NCI-H748 (cell line): ENCODE data around the gene KRT17.
"Not testable (repeated sequence)": the region's sequence is repeated elsewhere in the genome, so short reads cannot be mapped to it uniquely, and the experiment has no call there.

ENCODE experiments used
- DNase-seq: peaks from one replicate; lab custom pipeline; 2025; ENCODE audit not compliant: unreplicated experiment; lab: John Stamatoyannopoulos, UW

The KRT17 gene

DNA sequence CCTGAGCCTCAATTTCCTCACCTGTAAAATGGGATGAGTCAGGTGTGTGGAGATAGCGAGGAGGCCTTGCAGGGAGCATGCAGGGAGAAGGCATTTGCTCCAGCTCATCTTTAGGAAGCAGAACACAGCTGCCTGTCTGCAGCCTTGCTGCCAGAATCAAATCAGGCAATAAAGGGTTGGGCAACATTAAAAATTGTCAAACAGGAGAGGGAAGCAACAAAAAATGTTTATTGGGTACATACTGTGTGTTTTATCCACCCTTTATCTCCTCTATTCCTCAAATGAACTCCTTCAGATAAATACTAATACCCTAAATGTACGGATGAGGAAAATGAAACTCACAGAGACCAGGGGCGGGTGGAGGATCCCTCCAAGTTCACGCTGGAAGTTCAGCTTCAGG lies 24.1 kb downstream of the KRT17 start:
- no peak for DNase-seq

DNA sequence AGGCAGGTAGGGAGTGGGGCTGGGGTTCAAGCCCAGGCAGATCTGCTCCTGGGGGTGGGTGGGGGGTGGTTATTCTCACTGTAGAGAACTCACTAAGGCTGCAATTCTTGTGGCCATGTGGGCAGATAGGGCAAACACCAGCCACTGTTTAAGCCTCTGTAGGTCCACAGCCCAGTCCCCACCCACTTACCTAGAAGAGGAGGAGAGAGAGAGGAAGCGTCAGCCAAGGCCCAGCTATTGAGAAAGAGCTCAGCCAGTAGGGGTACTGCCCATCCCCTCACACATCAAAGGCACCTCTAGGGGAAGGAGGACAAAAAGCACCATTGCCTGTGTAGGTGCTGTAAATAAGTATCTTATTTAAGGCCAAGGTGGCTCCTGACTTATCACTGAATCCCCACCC lies 24.7 kb downstream of the KRT17 start:
- DNase-seq: no peak

DNA sequence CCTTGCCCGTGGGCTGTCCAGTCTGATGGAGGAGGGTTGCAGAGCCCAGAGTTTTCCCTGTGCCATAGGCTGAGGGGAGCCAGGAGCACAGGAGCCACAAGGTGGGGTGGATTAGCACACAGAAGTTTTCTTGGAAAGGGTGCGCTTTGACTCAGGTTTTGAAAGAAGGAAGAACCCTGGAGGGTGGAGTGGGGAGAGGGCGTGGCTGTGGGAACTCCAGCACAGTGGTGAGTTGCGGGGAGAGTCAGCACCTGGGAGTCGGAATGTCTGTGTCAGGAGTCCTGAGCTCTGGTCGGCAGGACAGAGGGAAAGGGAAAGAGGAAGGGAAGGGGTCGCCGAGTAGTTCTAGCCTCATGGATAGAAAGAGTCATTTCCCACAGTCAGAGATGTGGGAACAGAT lies 28.8 kb downstream of the KRT17 start:
- no peak for DNase-seq

- DNase-seq: no peak
These were observed 29.9 kb downstream of the KRT17 start for GRCh38 chr17:41594363-41594915.

DNA sequence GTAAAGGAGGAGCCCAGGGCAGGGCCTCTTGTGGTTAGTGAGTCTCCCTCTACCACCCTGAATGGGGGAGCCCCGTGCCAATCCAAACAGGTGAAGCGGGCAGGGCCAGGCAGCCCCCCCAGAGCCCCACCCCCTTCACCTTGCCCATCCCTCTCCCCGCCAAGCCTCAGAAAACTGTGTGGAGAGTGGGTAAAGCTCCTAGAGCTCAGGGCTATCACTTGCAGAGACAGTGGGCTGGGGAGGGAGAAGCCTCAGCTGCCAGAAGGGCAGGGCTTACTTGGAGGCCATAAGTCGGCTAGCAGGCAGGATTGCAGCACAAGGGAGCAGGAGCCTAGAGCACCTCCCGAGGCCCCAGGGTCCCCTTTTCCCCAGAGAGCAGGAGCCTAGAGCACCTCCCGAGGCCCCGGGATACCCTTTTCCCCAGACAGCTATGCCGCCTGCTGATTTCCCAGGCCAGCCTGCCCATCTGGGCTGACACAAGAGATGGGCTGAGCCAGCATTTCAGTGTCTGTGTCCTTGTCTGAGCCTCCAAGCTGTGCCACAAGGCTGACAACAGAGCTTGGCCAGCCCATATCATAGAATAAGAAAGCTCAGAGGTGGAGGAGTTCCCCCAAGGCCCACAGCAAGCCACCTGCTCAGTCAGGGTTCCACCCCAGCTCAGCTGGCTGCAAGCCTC lies 30.9 kb downstream of the KRT17 start:
- DNase-seq: no peak

GRCh38 chr17:41592601-41593305 lies 31.6 kb downstream of the KRT17 start:
- no peak for DNase-seq

DNA sequence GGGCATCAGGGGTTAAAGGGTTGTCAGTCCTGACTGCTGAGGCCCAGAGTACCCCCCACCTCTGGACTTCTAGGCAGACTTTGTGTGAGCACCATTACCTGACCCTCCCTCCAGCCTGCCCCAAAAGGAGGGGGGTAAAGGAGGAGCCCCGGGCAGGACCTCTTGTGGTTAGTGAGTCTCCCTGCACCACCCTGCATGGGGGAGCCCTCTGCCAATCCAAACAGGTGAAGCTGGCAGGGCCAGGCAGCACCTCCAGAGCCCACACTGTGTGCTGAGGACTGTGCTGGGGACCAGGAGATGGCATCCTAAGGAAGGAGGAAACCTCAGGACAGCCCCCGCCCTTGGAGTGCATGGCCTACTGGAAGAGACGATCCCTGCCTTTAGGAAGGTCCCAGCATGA lies 35.1 kb downstream of the KRT17 start:
- no peak for DNase-seq

- DNase-seq: no peak
These were observed 36.1 kb downstream of the KRT17 start for GRCh38 chr17:41588126-41588810.

DNA sequence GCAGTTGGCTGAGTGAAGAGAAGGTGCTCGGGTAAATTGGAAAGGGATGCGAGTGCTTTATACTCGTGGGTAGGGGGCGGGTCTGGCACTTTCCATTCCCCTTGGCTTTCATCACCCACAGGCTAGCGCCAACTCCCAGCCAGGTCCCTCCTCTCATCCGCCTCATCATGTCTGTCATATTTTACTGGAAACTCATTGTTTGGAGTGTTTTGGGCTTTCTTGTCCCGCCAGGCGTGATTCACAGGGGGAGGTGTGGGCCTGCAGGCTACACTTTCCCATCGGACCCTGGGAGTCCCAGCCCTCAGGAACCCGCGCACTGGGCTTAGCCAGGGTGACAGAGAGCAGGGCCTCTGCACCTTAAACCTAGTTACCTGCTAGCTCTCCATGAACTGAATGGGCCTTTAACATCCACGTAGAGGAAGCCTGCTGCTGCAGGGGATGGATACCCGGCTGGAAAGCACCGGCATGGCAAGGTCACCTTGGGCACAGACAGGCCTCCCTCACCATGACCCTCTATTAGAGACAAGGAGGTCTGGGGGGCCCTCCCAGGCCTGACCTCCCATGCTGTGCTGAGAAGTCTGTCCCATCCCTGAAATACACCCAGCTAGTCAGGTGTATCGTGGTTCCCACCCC lies 37.4 kb downstream of the KRT17 start, which contains the start of gene KRT14:
KRT14 (minus strand) TSS at position 33 of the 633 bp plus-strand sequence. CDS start 61 bp downstream, outside the sequence.
- no peak for DNase-seq

- DNase-seq: no peak
These were observed 38.9 kb downstream of the KRT17 start for GRCh38 chr17:41585301-41586056.

DNA sequence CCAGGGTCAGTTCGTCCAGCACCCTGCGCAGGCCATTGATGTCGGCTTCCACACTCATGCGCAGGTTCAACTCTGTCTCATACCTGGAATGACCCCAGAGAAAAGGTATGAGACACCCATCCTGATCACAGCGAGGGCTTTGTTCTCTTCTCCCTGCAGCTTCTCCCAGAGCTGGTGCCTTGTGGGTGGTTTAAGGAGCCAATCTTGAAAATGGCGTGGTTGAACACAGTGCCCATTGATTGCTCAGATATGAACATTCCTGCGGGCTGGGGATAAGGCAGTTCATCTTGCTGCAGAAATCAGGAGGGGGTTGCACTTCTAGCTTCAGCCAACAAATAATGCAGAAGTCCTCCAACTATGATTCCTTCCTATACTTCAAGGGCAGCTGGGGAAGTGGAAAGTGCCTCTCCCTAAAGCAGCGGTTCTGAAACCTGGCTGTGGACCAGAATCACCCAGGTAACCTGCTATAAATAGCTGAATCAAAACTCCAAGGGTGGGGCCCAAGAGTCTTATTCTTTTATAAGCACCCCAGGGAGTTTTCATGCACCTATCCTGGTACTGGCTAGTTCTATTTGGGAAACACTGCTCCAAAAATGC lies 39.9 kb downstream of the KRT17 start:
- DNase-seq: not testable (repeated sequence)

- DNase-seq: no peak
These were observed 40.9 kb downstream of the KRT17 start for GRCh38 chr17:41583137-41584127.

DNA sequence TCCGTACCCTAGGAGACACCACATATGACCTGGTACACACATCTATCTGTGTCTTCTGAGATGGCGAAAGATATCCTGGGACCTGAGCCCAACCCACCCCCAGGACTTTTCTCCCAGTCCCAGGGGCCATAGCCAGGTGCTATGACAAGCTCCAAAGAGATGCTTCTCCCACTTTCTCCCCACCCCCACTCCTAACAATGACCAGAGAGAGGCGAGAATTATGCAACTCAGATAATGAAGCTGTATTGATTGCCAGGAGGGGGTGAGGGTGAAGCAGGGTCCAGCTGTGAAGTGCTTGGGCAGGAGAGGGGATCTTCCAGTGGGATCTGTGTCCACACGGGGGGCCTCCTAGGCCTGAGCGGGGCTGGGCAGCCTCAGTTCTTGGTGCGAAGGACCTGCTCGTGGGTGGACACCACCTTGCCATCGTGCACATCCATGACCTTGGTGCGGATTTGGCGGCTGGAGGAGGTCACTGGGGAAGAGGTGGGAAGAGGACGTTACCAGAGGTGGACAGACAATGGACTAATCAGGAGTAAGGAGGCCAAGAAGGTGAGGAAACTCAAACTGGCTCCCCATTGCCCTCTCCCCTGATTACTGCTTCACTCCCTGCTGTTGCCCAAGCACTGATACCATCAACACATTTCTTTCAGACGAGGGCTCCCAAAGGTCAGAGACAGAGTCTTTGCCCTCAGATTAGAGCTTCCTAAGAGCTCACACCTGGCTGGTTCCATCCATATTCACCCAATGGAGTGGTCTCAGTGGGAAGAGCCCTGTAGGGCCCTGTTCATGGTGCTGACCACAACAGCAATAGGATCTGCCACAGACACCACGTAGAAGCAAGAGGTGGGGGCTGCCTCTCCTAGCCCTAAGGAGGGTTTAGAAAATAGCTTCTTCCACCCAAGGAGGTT lies 42.1 kb downstream of the KRT17 start:
- not testable (repeated sequence) for DNase-seq

GRCh38 chr17:41581366-41582060 lies 42.9 kb downstream of the KRT17 start:
- DNase-seq: no peak

DNA sequence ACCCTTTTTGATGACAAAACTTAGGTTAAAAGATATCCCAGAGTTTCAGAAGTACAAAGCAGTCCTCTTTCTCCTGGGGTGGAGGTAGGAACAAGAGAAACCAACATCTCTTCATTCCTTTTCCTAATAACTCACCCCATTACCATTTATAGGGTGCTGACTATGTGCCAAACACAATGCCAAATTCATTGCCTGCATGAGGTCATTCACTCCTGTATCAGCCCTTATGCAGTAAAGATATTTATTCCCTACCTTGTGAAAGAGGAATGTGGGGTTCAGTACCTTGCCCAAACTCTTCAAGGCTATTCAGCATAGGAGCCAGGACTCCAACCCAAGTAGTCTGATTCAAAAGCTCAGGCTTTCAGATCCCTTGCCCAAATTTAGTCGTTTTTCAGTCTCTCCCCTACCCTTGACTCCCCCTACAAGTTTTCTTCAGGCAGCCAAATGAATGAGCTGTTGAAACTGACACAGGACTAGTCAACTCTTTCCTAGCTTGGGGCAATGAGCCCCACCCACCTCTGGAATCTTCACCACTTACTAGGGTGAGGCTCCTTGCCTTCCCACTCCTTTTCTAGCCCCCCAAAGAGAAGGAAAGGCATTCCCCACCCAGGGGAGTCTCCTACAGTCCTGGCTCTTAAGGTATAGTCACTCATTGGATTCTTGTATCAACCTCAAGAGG lies 43.5 kb downstream of the KRT17 start:
- DNase-seq: no peak

- DNase-seq: no peak
These were observed 44.2 kb downstream of the KRT17 start for GRCh38 chr17:41580244-41580575.
